ENCODE results near the gene MRPS26. TPM values are rescaled to one million over a fixed set of nuclear protein-coding genes. Genes with fewer than 3 reads are reported as not detected.

The MRPS26 gene
- total RNA-seq, 1 donor from 2014 or later = 30.0 TPM

DNA sequence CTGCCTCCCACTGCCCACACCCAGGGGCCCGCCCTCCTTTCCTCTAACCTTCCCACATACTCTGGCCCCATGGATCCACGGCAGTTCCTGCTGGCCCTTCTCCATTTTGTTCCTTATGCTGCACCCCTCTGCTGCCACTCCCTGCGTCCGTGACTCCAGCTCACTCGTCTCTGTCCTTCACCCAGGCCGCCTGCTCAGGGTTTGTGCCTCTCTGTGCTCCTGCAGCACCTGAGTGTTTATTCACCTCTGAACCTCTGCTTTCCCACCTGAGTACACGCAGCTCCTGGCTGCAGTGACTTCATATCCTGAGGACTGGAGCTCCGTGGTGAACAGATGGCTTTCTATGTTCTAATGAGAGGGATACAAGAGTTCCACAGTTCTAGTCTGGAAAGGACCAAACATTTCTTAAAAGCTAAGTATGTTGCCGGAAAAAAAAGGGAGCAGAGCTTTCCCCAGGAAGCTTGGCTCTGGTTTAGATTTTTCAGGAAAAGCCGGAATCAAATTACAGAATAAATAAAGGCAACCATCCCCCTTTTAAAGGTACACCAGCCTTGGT, 3.9 kb upstream of the MRPS26 start:
- no peak for DNase-seq
- Mint-ChIP-seq H3K27ac (ENCODE audit: unreplicated experiment) (peak overlapping the region; percentile 0), H3K9me3 (ENCODE audit: unreplicated experiment) (peaks cover 10% of the 10 kb centered on the region), H3K36me3 (ENCODE audit: unreplicated experiment) (no peaks in the 10 kb centered on the region), H3K4me3 (ENCODE audit: unreplicated experiment) (peak overlapping the region; percentile 9), H3K4me1 (ENCODE audit: low read depth, unreplicated experiment) (peaks cover 17% of the 10 kb centered on the region), H3K27me3 (ENCODE audit: unreplicated experiment) (peaks cover 7% of the 10 kb centered on the region)
- TF ChIP-seq, protein P1, sequence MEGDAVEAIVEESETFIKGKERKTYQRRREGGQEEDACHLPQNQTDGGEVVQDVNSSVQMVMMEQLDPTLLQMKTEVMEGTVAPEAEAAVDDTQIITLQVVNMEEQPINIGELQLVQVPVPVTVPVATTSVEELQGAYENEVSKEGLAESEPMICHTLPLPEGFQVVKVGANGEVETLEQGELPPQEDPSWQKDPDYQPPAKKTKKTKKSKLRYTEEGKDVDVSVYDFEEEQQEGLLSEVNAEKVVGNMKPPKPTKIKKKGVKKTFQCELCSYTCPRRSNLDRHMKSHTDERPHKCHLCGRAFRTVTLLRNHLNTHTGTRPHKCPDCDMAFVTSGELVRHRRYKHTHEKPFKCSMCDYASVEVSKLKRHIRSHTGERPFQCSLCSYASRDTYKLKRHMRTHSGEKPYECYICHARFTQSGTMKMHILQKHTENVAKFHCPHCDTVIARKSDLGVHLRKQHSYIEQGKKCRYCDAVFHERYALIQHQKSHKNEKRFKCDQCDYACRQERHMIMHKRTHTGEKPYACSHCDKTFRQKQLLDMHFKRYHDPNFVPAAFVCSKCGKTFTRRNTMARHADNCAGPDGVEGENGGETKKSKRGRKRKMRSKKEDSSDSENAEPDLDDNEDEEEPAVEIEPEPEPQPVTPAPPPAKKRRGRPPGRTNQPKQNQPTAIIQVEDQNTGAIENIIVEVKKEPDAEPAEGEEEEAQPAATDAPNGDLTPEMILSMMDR (IDR thresholded peaks at IDR 0.05; ENCODE audit: partially characterized antibody, unreplicated experiment) = no peak

DNA sequence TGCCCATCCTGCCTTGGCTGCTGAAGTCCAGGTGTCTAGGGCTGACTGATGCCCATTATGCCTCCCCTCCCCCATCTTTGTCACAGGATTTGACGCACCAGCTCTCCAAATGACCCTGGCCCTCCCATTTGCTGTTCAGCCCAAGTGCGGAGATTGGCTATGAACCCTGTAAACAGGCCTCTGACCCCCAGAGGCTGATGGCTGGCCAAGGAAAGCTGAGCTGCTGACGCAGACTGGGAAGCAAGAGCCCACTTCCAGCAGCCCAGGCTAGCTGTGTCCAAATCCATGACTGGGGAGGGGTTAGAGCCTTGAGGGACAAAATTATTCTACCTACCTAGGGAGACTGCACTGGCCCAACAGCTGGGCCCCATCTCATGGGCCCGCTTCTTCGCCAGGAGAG, 3.2 kb upstream of the MRPS26 start:
- Mint-ChIP-seq H3K4me3 (ENCODE audit: unreplicated experiment) (no peak overlapping the region), H3K4me1 (ENCODE audit: low read depth, unreplicated experiment) (peaks cover 19% of the 10 kb centered on the region), H3K9me3 (ENCODE audit: unreplicated experiment) (peaks cover 10% of the 10 kb centered on the region), H3K27me3 (ENCODE audit: unreplicated experiment) (peaks cover 7% of the 10 kb centered on the region), H3K36me3 (ENCODE audit: unreplicated experiment) (no peaks in the 10 kb centered on the region), H3K27ac (ENCODE audit: unreplicated experiment) (no peak overlapping the region)
- no peak for DNase-seq
- TF ChIP-seq, protein P1 (IDR thresholded peaks at IDR 0.05; ENCODE audit: partially characterized antibody, unreplicated experiment) = no peak

DNA sequence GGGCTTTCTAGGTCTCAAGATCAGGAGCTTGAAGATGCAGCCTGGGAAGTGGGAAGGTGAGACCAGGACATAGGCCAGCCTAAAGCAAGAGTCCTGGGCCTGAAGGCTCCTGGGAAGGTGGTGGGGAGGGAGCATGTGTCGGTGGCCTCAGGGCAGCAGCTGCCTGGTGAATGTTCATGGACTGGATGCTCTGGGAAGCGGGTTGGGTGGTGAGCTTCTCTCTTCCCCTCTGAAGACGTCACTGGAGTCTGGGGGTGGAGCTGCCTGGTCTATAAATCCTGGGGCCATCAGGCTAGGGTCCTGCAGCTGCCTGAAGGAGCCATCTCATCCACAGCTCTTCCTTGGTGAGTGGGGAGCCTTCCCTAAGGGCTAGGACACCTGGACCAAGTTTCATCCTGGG, 2.5 kb upstream of the MRPS26 start, which contains the start of gene GNRH2:
Gene GNRH2, plus strand, starts transcription at position 301 of the 400 bp plus-strand sequence. CDS start 793 bp downstream, outside the sequence.
- TF ChIP-seq, protein P1 (IDR thresholded peaks at IDR 0.05; ENCODE audit: partially characterized antibody, unreplicated experiment) = no peak
- Mint-ChIP-seq H3K27me3 (ENCODE audit: unreplicated experiment) (peaks cover 7% of the 10 kb centered on the region), H3K9me3 (ENCODE audit: unreplicated experiment) (peaks cover 10% of the 10 kb centered on the region), H3K36me3 (ENCODE audit: unreplicated experiment) (no peaks in the 10 kb centered on the region), H3K4me1 (ENCODE audit: low read depth, unreplicated experiment) (peaks cover 19% of the 10 kb centered on the region), H3K4me3 (ENCODE audit: unreplicated experiment) (no peak within 1 kb of the TSS), H3K27ac (ENCODE audit: unreplicated experiment) (peak within 1 kb of the TSS; percentile 8)
- no peak for DNase-seq

DNA sequence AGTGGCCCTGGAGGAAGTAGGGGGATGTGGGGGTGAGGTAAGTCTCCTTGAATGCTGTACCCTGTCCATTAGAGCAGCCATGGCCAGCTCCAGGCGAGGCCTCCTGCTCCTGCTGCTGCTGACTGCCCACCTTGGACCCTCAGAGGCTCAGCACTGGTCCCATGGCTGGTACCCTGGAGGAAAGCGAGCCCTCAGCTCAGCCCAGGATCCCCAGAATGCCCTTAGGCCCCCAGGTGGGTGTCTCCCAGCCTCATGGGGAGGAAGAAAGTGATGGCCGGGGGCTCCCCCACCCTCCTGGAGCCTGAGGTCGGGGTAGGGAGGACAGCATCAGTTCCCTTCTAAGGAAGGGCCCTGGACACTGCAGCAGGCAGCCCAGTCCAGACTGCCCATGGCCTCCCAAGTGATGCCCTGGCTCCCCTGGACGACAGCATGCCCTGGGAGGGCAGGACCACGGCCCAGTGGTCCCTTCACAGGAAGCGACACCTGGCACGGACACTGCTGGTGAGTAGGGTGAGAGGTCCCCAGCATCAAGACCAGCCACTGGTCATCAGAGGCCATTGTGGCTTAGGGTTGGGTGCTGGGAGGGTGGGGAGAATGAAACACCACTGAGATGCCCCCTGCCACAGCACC, 1.4 kb upstream of the MRPS26 start:
- Mint-ChIP-seq H3K27me3 (ENCODE audit: unreplicated experiment) (peaks cover 7% of the 10 kb centered on the region), H3K9me3 (ENCODE audit: unreplicated experiment) (peaks cover 10% of the 10 kb centered on the region), H3K4me3 (ENCODE audit: unreplicated experiment) (no peak overlapping the region), H3K4me1 (ENCODE audit: low read depth, unreplicated experiment) (peaks cover 19% of the 10 kb centered on the region), H3K27ac (ENCODE audit: unreplicated experiment) (no peak overlapping the region), H3K36me3 (ENCODE audit: unreplicated experiment) (no peaks in the 10 kb centered on the region)
- TF ChIP-seq, protein P1 (IDR thresholded peaks at IDR 0.05; ENCODE audit: partially characterized antibody, unreplicated experiment) = no peak
- no peak for DNase-seq

Data from glutamatergic neuron (in vitro differentiated cells).